ENCODE measurements around the gene SREBF1.

Gene SREBF1

GRCh38 chr17:17844079-17844478, 7.3 kb upstream of the SREBF1 start:
- H3K4me3 ChIP-seq (ENCODE audit: low read length), result no peak overlapping the region

GRCh38 chr17:17843096-17843495, 6.3 kb upstream of the SREBF1 start:
- H3K4me3 ChIP-seq (ENCODE audit: low read length), result no peak overlapping the region
- DNase-seq (ENCODE audit: low read depth, low spot score), result no peak

More at GRCh38 chr17:17844079-17844478, 7.3 kb upstream of the SREBF1 start:
- DNase-seq (ENCODE audit: low read depth, low spot score), result no peak

GRCh38 chr17:17842111-17842876, 5.5 kb upstream of the SREBF1 start:
- DNase-seq (ENCODE audit: low read depth, low spot score), result no peak
- H3K4me3 ChIP-seq (ENCODE audit: low read length), result no peak overlapping the region

- DNase-seq (ENCODE audit: low read depth, low spot score), result no peak
- H3K4me3 ChIP-seq (ENCODE audit: low read length), result no peak overlapping the region
Measured at GRCh38 chr17:17841601-17842025, 4.8 kb upstream of the SREBF1 start.

- H3K4me3 ChIP-seq (ENCODE audit: low read length), result no peak overlapping the region
- DNase-seq (ENCODE audit: low read depth, low spot score), result no peak
Measured at GRCh38 chr17:17840751-17841591, 4.2 kb upstream of the SREBF1 start.

GRCh38 chr17:17839791-17840707, 3.3 kb upstream of the SREBF1 start:
- DNase-seq (ENCODE audit: low read depth, low spot score), result no peak
- no peak overlapping the region for H3K4me3 ChIP-seq (ENCODE audit: low read length)

GRCh38 chr17:17837966-17838962, 1.5 kb upstream of the SREBF1 start:
- DNase-seq (ENCODE audit: low read depth, low spot score), result no peak
- no peak overlapping the region for H3K4me3 ChIP-seq (ENCODE audit: low read length)

GRCh38 chr17:17837380-17837821, 615 bp upstream of the SREBF1 start:
- H3K4me3 ChIP-seq (ENCODE audit: low read length), result peak overlapping the region; percentile 83
- no peak for DNase-seq (ENCODE audit: low read depth, low spot score)

GRCh38 chr17:17836250-17836817, 452 bp downstream of the SREBF1 start:
- peak overlapping the region; percentile 83 for H3K4me3 ChIP-seq (ENCODE audit: low read length)
- DNase-seq (ENCODE audit: low read depth, low spot score), result peak; percentile 91

GRCh38 chr17:17835415-17836249, 1.2 kb downstream of the SREBF1 start:
- DNase-seq (ENCODE audit: low read depth, low spot score), result no peak
- H3K4me3 ChIP-seq (ENCODE audit: low read length), result peak overlapping the region; percentile 83

- DNase-seq (ENCODE audit: low read depth, low spot score), result no peak
- H3K4me3 ChIP-seq (ENCODE audit: low read length), result peak overlapping the region; percentile 83
Measured at GRCh38 chr17:17834974-17835373, 1.8 kb downstream of the SREBF1 start.

GRCh38 chr17:17833658-17834357, 3.0 kb downstream of the SREBF1 start:
- H3K4me3 ChIP-seq (ENCODE audit: low read length), result no peak overlapping the region
- no peak for DNase-seq (ENCODE audit: low read depth, low spot score)

- no peak overlapping the region for H3K4me3 ChIP-seq (ENCODE audit: low read length)
- no peak for DNase-seq (ENCODE audit: low read depth, low spot score)
Measured at GRCh38 chr17:17832032-17832363, 4.8 kb downstream of the SREBF1 start.

GRCh38 chr17:17831208-17832031, 5.4 kb downstream of the SREBF1 start:
- no peak for DNase-seq (ENCODE audit: low read depth, low spot score)
- no peak overlapping the region for H3K4me3 ChIP-seq (ENCODE audit: low read length)

- no peak for DNase-seq (ENCODE audit: low read depth, low spot score)
- H3K4me3 ChIP-seq (ENCODE audit: low read length), result no peak overlapping the region
Measured at GRCh38 chr17:17830740-17831207, 6.0 kb downstream of the SREBF1 start.

- no peak overlapping the region for H3K4me3 ChIP-seq (ENCODE audit: low read length)
- DNase-seq (ENCODE audit: low read depth, low spot score), result no peak
Measured at GRCh38 chr17:17830269-17830567, 6.6 kb downstream of the SREBF1 start.

Measured in Jurkat, Clone E6-1 (cell line).